NCI-H1694 treated with DMSO at 0.1 percent for 48 hours (cell line): ENCODE measurements around the gene CCDC183.
"Not testable (repeated sequence)": the region's sequence is repeated elsewhere in the genome, so short reads cannot be mapped to it uniquely, and the experiment has no call there.

Source experiments
- DNase-seq: peaks from one replicate; lab custom pipeline; 2025; lab: John Stamatoyannopoulos, UW

CCDC183 gene

GRCh38 chr9:136802321-136802720, 6.2 kb downstream of the CCDC183 start:
- DNase-seq, result no peak

- not testable (repeated sequence) for DNase-seq
Observed at GRCh38 chr9:136803009-136803550, 6.9 kb downstream of the CCDC183 start.

- peak; percentile 2 for DNase-seq
Observed at GRCh38 chr9:136803551-136804508, 7.7 kb downstream of the CCDC183 start.

- no peak for DNase-seq
Observed at GRCh38 chr9:136804509-136805206, 8.5 kb downstream of the CCDC183 start.

- no peak for DNase-seq
Observed at GRCh38 chr9:136805207-136805740, 9.1 kb downstream of the CCDC183 start.

GRCh38 chr9:136806067-136806466, 9.9 kb downstream of the CCDC183 start:
- no peak for DNase-seq

GRCh38 chr9:136806631-136807201, 10.6 kb downstream of the CCDC183 start:
- no peak for DNase-seq

GRCh38 chr9:136807281-136808074, 11.3 kb downstream of the CCDC183 start, which contains the start of gene RABL6:
Gene RABL6, plus strand, starts transcription at chr9:136807948. Its CDS starts 249 bp downstream, at chr9:136808197.
- DNase-seq, result peak; percentile 24

GRCh38 chr9:136808075-136808805, 12.1 kb downstream of the CCDC183 start:
- DNase-seq, result no peak

- peak; percentile 4 for DNase-seq
Observed at GRCh38 chr9:136808806-136809158, 12.6 kb downstream of the CCDC183 start.

- no peak for DNase-seq
Observed at GRCh38 chr9:136814725-136815421, 18.7 kb downstream of the CCDC183 start.

- no peak for DNase-seq
Observed at GRCh38 chr9:136815422-136815782, 19.3 kb downstream of the CCDC183 start.

- no peak for DNase-seq
Observed at GRCh38 chr9:136820971-136821825, 25.1 kb downstream of the CCDC183 start.

GRCh38 chr9:136821826-136822544, 25.8 kb downstream of the CCDC183 start:
- DNase-seq, result no peak

- no peak for DNase-seq
Observed at GRCh38 chr9:136823136-136824046, 27.3 kb downstream of the CCDC183 start.

GRCh38 chr9:136824496-136825225, 28.5 kb downstream of the CCDC183 start:
- no peak for DNase-seq
